ENCODE measurements around the gene NR4A3. TPM values are rescaled to one million over a fixed set of nuclear protein-coding genes. Genes with fewer than 3 reads are reported as not detected.
"Not testable (repeated sequence)": the region's sequence is repeated elsewhere in the genome, so short reads cannot be mapped to it uniquely, and the experiment has no call there.

Gene NR4A3
- 10 to 100 TPM in 1 of 8 experiments, 1 to 10 TPM in 6, under 1 TPM in 1; 0.92 to 23.1 (median 1.6) TPM for total RNA-seq

DNA sequence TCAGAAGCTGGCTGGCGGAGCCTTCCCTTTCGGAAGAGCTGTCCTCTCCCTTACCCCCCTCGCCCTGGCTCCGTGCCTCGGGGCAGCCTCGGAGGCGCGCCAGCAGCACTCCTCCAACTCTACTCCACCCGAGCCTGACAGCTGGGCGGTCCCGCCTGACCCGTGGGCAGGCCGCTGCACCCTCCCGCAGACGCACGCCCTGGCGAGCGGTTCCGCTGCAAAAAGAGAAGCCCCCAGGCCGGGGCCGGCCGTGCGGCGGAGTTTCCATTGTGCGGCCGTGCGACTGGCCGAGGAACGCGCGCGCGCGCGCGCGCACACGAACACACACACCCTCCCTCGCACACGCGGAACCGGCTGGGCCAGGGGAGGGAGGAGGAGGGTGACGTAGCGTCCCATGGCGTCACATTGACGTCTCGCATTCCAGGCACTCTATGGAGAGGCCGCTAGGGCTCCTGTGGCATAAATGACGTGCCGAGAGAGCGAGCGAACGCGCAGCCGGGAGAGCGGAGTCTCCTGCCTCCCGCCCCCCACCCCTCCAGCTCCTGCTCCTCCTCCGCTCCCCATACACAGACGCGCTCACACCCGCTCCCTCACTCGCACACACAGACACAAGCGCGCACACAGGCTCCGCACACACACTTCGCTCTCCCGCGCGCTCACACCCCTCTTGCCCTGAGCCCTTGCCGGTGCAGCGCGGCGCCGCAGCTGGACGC is at the start of gene NR4A3:
TSS of gene NR4A3 (plus strand) at position 490 of the 713 bp plus-strand sequence. CDS start 6,158 bp downstream, outside the sequence.
- H3K4me3 ChIP-seq, result peak within 1 kb of the TSS; percentile 56 to 91 (median 83)
- ATAC-seq (replicated peaks in 6 of 8), result peak; percentile 53 to 75 (median 69)
- in situ Hi-C loops (cut with MboI; ENCODE audit: low pct_unique_long_range_greater_than_20kb in 2 of 9, low sequenced_read_pairs in 9 of 9, unreplicated experiment in 9 of 9), result loop anchor here in 3 of 9 experiments (25.0 kb wide), 4 partner anchors 491 to 634 kb away; no protein-coding TSS in a partner anchor
- whole genome bisulfite sequencing, 10 experiments, result 0% methylated on average over 2 to 27 of the region's 75 CpGs; no CpG with 5 or more reads in 6 of the 10 experiments
- peak within 1 kb of the TSS; percentile 63 to 77 for H3K27ac ChIP-seq
- H3K4me1 ChIP-seq (replicated peaks in 1 of 2), result peaks cover 12% of the 10 kb centered on the region in 2 donors

- peak in 4 of 8 experiments; percentile 78 to 89 (median 80) for ATAC-seq (replicated peaks in 6 of 8)
- Histone ChIP-seq H3K4me3 (no peak overlapping the region), H3K4me1 (replicated peaks in 1 of 2) (no peaks in the 10 kb centered on the region), H3K27ac (no peak overlapping the region)
- in situ Hi-C loops (cut with MboI; ENCODE audit: low pct_unique_long_range_greater_than_20kb in 2 of 9, low sequenced_read_pairs in 9 of 9, unreplicated experiment in 9 of 9), result no loop called here
- 0 to 65% (median 46%) methylated on average over 1 to 2 of the region's 2 CpGs; no CpG with 5 or more reads in 2 of the 10 experiments for WGBS, 10 experiments
These were observed 48.1 kb upstream of the NR4A3 start for GRCh38 chr9:99773468-99774138.

GRCh38 chr9:99778308-99778707 is 43.4 kb upstream of the NR4A3 start:
- 0 to 100% (median 76%) methylated on average over 1 to 2 of the region's 2 CpGs; no CpG with 5 or more reads in 1 of the 10 experiments for WGBS, 10 experiments
- Histone ChIP-seq H3K4me3 (no peak overlapping the region), H3K4me1 (replicated peaks in 1 of 2) (no peaks in the 10 kb centered on the region), H3K27ac (no peak overlapping the region)
- in situ Hi-C loops (cut with MboI; ENCODE audit: low pct_unique_long_range_greater_than_20kb in 2 of 9, low sequenced_read_pairs in 9 of 9, unreplicated experiment in 9 of 9), result no loop called here
- peak in 5 of 8 experiments; percentile 60 to 67 (median 65) for ATAC-seq (replicated peaks in 6 of 8)

DNA sequence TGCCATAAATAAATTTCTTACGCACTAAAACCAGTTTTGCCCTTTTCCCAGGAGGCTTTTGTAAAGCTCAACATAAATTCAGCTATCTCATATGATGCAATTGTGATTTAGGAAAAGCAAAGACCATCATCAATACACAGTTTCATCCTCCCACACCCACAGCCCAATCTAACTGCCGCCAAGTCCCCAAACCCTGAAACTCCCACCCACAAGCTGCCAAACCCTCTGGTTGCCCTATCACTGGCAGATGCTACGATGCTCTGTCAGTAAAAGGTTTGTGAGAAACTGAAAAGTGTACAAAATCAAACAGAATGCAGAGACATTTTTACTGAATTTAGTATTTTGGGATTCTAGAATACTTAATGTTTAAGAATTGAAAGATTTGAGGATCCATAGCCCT is 42.8 kb upstream of the NR4A3 start:
- WGBS, 10 experiments, result 78 to 100% (median 80%) methylated on average over 1 to 2 of the region's 3 CpGs; no CpG with 5 or more reads in 3 of the 10 experiments

DNA sequence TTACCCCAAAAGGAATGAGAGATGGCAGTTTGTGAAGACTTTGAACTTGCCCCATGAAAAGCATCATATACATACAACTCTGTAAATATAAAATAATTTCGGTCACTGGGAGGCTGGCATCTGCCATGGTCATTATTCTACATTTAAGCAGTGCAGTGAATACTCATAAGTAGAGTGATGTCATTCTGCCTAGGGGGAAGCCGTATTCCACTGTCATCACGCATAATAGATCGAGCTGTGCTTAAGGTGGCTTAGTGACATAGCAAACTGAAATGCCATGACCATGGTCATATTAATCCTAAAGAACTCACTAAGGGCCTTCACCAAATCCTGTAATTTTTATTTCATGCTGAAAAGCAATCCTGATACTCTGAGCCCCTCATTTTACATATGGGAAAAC is 42.4 kb upstream of the NR4A3 start:
- peak in 7 of 8 experiments; percentile 41 to 98 (median 60) for ATAC-seq (replicated peaks in 6 of 8)
- WGBS, 10 experiments, result 0 to 85% (median 67%) methylated on average over 1 to 4 of the region's 4 CpGs; no CpG with 5 or more reads in 2 of the 10 experiments
- Histone ChIP-seq H3K4me1 (replicated peaks in 1 of 2) (no peaks in the 10 kb centered on the region), H3K4me3 (no peak overlapping the region), H3K27ac (no peak overlapping the region)
- in situ Hi-C loops (cut with MboI; ENCODE audit: low pct_unique_long_range_greater_than_20kb in 2 of 9, low sequenced_read_pairs in 9 of 9, unreplicated experiment in 9 of 9), result no loop called here

More for the DNA sequence above, 42.8 kb upstream of the NR4A3 start:
- in situ Hi-C loops (cut with MboI; ENCODE audit: low pct_unique_long_range_greater_than_20kb in 2 of 9, low sequenced_read_pairs in 9 of 9, unreplicated experiment in 9 of 9), result no loop called here
- no peak overlapping the region for H3K27ac ChIP-seq
- peak in 1 of 8 experiments; percentile 12 for ATAC-seq (replicated peaks in 6 of 8)
- H3K4me1 ChIP-seq (replicated peaks in 1 of 2), result no peaks in the 10 kb centered on the region
- no peak overlapping the region for H3K4me3 ChIP-seq

GRCh38 chr9:99782349-99782748 is 39.3 kb upstream of the NR4A3 start:
- in situ Hi-C loops (cut with MboI; ENCODE audit: low pct_unique_long_range_greater_than_20kb in 2 of 9, low sequenced_read_pairs in 9 of 9, unreplicated experiment in 9 of 9); H3K4me3 ChIP-seq; ATAC-seq (replicated peaks in 6 of 8); H3K27ac ChIP-seq; H3K4me1 ChIP-seq (replicated peaks in 1 of 2): not testable (repeated sequence)
- WGBS, 10 experiments, result 0 to 93% (median 56%) methylated on average over 1 to 3 of the region's 5 CpGs; no CpG with 5 or more reads in 2 of the 10 experiments

DNA sequence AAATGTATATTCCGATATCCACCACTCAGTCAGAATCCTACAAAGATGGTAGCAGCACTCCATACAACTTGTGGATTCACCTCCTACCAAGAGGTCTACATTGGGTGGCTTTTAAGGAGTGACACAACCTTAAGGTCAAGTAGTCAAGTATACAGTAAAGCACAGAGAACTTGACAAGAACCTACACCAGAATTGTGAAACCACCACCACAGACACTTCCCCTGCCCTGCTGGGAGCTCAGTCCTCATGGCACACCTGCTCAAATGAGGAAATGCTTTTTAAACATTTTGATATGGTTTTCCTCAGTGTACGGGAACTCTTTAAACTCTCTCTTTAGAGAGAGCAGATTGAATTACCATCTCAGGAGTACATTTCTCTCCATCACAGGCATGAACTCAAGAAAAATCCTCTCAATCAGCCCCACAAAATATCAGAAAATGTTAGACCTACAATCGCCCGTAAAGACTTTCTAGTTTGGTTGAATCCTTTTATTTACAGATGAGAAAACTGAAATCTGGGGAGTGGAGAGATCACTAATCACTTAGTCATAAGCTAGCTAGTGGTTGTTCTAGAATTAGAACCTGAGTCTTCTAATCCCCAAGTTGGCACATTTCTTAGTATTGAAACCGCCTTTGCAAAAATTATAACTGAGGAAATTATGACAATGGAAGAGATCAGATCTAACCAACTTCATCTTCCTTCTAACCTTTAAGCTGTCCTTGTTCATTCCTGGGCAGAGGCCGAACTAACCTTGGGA is 38.5 kb upstream of the NR4A3 start:
- in situ Hi-C loops (cut with MboI; ENCODE audit: low pct_unique_long_range_greater_than_20kb in 2 of 9, low sequenced_read_pairs in 9 of 9, unreplicated experiment in 9 of 9), result no loop called here
- WGBS, 10 experiments, result 56 to 100% (median 82%) methylated on average over 1 to 6 of the region's 6 CpGs
- Histone ChIP-seq H3K4me3 (no peak overlapping the region), H3K4me1 (replicated peaks in 1 of 2) (no peaks in the 10 kb centered on the region), H3K27ac (no peak overlapping the region)
- ATAC-seq (replicated peaks in 6 of 8), result no peak

DNA sequence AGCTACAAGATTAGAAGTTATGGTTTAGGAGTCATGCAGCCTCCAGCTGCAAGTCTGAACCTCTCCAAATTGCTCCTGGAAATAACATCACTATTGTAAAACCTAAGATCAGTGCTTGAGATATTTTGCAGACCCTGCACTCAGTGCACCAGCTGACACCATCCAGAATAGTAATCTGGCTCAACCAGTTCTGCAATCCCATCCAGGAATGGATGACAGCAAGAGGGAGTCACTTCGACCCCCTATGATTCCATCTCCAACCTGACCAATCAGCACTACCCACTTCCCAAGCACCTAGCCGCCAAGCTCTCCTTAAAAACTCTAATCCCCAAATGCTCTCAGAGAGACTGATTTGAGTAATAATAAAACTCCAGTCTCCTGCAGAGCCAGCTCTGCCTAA is 37.9 kb upstream of the NR4A3 start:
- H3K4me3 ChIP-seq, result no peak overlapping the region
- H3K4me1 ChIP-seq (replicated peaks in 1 of 2), result no peaks in the 10 kb centered on the region
- WGBS, 10 experiments, result 0 to 80% (median 40%) methylated on average over 1 to 2 of the region's 2 CpGs; no CpG with 5 or more reads in 1 of the 10 experiments
- no peak overlapping the region for H3K27ac ChIP-seq
- no peak for ATAC-seq (replicated peaks in 6 of 8)
- in situ Hi-C loops (cut with MboI; ENCODE audit: low pct_unique_long_range_greater_than_20kb in 2 of 9, low sequenced_read_pairs in 9 of 9, unreplicated experiment in 9 of 9), result no loop called here

DNA sequence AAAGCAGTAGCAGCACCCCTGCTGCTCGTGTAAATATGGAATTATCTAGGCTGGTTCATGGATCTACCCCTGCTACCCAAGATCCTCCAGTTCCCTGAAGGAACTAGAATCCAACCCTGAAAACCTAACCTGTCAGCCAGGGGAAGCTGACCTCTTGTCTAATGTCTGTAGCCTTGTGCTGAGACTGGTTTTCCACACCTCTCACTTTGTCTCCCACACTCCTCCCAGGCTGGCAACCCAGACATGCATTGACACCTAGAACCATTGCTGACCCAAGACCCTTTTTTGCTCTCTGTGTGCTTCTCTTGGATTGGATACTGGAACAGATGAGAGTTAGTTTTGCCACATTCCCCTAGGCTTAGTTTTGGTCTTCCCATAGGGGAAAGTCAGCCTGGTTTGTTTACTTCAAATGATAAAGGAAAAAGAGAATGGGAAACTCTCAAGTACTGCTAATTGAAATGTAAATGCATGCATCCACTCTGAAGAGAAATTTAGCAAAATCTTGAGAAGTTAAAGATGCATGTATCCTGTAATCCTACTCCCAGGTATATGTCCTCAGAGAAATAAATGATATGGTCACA is 36.6 kb upstream of the NR4A3 start:
- 0 to 40% (median 29%) methylated on average over 1 of the region's 1 CpG; no CpG with 5 or more reads in 7 of the 10 experiments for WGBS, 10 experiments
- H3K27ac ChIP-seq, result no peak overlapping the region
- in situ Hi-C loops (cut with MboI; ENCODE audit: low pct_unique_long_range_greater_than_20kb in 2 of 9, low sequenced_read_pairs in 9 of 9, unreplicated experiment in 9 of 9), result no loop called here

DNA sequence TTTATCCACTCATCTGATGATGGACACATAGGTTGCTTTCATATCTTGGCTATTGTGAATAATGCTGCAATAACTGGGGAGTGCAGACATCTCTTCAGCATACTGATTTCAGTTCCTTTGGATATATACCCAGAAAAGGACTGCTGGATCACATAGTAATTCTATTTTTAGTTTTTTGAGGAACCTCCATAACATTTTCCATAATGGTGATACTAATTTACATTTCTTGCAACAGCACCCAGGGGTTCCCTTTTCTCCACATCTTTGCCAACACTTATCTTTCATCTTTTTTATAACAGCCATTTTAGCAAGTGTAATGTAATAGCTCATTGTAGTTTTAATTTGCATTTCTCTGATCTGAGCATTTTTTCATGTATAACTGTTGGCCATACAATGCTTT is 34.1 kb upstream of the NR4A3 start:
- no peak overlapping the region for H3K4me3 ChIP-seq
- in situ Hi-C loops (cut with MboI; ENCODE audit: low pct_unique_long_range_greater_than_20kb in 2 of 9, low sequenced_read_pairs in 9 of 9, unreplicated experiment in 9 of 9), result no loop called here
- no peak for ATAC-seq (replicated peaks in 6 of 8)

More for the DNA sequence above, 36.6 kb upstream of the NR4A3 start:
- H3K4me1 ChIP-seq (replicated peaks in 1 of 2), result no peaks in the 10 kb centered on the region
- H3K4me3 ChIP-seq, result no peak overlapping the region
- ATAC-seq (replicated peaks in 6 of 8), result no peak

DNA sequence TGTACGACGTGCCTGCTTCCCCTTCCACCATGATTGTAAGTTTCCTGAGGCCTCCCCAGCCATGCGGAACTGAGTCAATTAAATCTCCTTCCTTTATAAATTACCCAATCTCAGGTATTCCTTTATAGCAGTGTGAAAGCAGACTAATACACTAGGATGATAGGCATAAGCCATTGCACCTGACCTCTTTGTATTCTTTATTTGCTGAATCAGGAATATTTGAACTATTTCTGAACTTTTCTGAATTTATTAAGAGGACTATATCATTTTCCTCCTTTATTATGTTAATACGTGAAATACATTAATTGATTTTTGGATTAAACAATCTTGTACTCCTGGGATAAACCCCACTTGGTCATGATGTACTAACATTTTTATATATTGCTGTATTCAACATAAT is 28.2 kb upstream of the NR4A3 start:
- H3K4me1 ChIP-seq (replicated peaks in 1 of 2), result no peaks in the 10 kb centered on the region
- H3K4me3 ChIP-seq, result no peak overlapping the region
- WGBS, 10 experiments, result 83 to 100% (median 92%) methylated on average over 1 to 4 of the region's 4 CpGs; no CpG with 5 or more reads in 1 of the 10 experiments
- ATAC-seq (replicated peaks in 6 of 8), result no peak
- in situ Hi-C loops (cut with MboI; ENCODE audit: low pct_unique_long_range_greater_than_20kb in 2 of 9, low sequenced_read_pairs in 9 of 9, unreplicated experiment in 9 of 9), result no loop called here
- H3K27ac ChIP-seq, result no peak overlapping the region

More for the DNA sequence above, 34.1 kb upstream of the NR4A3 start:
- Histone ChIP-seq H3K27ac (no peak overlapping the region), H3K4me1 (replicated peaks in 1 of 2) (no peaks in the 10 kb centered on the region)

DNA sequence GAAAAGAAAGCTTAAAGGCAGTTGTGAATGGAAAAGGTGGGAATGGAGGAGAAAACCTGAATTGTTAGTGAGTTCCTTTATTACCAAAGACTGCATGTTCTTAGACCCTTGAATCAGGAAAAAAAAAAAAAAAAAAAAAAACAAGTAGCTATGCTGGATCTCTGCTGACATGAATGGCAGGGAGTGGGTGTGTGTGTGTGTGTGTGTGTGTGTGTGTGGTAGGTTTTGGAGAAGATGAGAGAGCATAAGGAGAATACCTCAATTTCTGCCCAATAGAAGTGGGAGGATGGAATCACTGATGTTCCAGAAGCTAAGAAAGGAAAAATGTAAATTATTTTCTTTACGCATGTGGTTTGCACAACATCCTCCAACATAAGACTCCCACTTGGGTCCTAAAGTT is 25.5 kb upstream of the NR4A3 start:
- ATAC-seq (replicated peaks in 6 of 8), result no peak
- Histone ChIP-seq H3K4me1 (replicated peaks in 1 of 2) (no peaks in the 10 kb centered on the region), H3K27ac (no peak overlapping the region), H3K4me3 (no peak overlapping the region)
- in situ Hi-C loops (cut with MboI; ENCODE audit: low pct_unique_long_range_greater_than_20kb in 2 of 9, low sequenced_read_pairs in 9 of 9, unreplicated experiment in 9 of 9), result no loop called here
- 78 to 100% (median 100%) methylated on average over 1 of the region's 1 CpG; no CpG with 5 or more reads in 3 of the 10 experiments for WGBS, 10 experiments
